PFSK-1 (cell line): Measurements from ENCODE around the gene LRRIQ3.

Experiments
- FOXP2 ChIP-seq: optimal IDR thresholded peaks from 2 replicates; pipeline ENCODE3; 2011; ENCODE audit warnings: borderline replicate concordance, control low read depth, inconsistent platforms; ENCODE audit not compliant: insufficient read depth; ENCODE audit errors: extremely low read length, extremely low read depth
- POLR2AphosphoS5 ChIP-seq: IDR thresholded peaks from 2 replicates; pipeline ENCODE4 v1.6.1; 2012; ENCODE audit warnings: low read depth, mild to moderate bottlenecking, control low read depth, low read length, moderate library complexity
- SIN3A ChIP-seq: IDR thresholded peaks from 2 replicates; pipeline ENCODE4 v1.6.1; 2012; ENCODE audit warnings: mild to moderate bottlenecking, low read length, moderate library complexity, borderline replicate concordance; ENCODE audit not compliant: insufficient read depth
- TAF1 ChIP-seq: IDR thresholded peaks from 2 replicates; pipeline ENCODE4 v1.6.1; 2012; ENCODE audit warnings: low read length, control low read depth, borderline replicate concordance; ENCODE audit not compliant: insufficient read depth
- TF ChIP-seq, protein P1 (sequence below), 2 experiments: IDR thresholded peaks; 2 replicates each; pipeline versions ENCODE4 v1.6.1 to v1.8.0; 2011 to 2012; ENCODE audit warnings: low read depth in 2 of 2, low read length in 2 of 2, control low read depth in 1 of 2, inconsistent platforms in 1 of 2, mild to moderate bottlenecking in 1 of 2, moderate library complexity in 1 of 2; ENCODE audit not compliant: insufficient read depth in 1 of 2

LRRIQ3 gene

DNA sequence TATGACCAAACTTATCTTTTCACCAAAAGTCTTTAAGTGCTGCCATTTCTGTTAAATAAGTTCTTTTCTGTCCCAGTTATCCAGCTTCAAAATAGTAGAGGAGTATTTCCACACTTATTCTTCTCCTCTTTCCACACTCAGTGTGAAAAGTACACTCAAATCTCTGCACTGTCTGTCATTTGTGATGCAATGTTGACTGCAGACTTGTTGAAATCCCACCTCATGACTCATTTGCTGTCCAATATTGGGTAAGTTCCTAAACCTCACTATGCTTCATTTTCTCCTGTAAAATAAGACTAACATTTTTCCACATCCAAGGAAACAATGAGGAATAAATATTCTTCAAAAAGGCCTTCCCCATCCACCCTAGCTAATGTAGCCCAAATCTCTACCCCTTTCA is 17.5 kb downstream of the LRRIQ3 start:
- TF ChIP-seq SIN3A (no peak), TAF1 (no peak), POLR2AphosphoS5 (no peak), FOXP2 (no peak)
- TF ChIP-seq, protein P1, sequence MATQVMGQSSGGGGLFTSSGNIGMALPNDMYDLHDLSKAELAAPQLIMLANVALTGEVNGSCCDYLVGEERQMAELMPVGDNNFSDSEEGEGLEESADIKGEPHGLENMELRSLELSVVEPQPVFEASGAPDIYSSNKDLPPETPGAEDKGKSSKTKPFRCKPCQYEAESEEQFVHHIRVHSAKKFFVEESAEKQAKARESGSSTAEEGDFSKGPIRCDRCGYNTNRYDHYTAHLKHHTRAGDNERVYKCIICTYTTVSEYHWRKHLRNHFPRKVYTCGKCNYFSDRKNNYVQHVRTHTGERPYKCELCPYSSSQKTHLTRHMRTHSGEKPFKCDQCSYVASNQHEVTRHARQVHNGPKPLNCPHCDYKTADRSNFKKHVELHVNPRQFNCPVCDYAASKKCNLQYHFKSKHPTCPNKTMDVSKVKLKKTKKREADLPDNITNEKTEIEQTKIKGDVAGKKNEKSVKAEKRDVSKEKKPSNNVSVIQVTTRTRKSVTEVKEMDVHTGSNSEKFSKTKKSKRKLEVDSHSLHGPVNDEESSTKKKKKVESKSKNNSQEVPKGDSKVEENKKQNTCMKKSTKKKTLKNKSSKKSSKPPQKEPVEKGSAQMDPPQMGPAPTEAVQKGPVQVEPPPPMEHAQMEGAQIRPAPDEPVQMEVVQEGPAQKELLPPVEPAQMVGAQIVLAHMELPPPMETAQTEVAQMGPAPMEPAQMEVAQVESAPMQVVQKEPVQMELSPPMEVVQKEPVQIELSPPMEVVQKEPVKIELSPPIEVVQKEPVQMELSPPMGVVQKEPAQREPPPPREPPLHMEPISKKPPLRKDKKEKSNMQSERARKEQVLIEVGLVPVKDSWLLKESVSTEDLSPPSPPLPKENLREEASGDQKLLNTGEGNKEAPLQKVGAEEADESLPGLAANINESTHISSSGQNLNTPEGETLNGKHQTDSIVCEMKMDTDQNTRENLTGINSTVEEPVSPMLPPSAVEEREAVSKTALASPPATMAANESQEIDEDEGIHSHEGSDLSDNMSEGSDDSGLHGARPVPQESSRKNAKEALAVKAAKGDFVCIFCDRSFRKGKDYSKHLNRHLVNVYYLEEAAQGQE (IDR thresholded peaks at IDR 0.05; ENCODE audit: insufficient read depth in 1 of 2, low read depth in 2 of 2, low read length in 2 of 2), result no peak

GRCh38 chr1:74162333-74162732 is 35.6 kb downstream of the LRRIQ3 start:
- TF ChIP-seq, protein P1 (IDR thresholded peaks at IDR 0.05; ENCODE audit: insufficient read depth in 1 of 2, low read depth in 2 of 2, low read length in 2 of 2), result no peak
- TF ChIP-seq TAF1 (no peak), POLR2AphosphoS5 (no peak), FOXP2 (no peak), SIN3A (no peak)

DNA sequence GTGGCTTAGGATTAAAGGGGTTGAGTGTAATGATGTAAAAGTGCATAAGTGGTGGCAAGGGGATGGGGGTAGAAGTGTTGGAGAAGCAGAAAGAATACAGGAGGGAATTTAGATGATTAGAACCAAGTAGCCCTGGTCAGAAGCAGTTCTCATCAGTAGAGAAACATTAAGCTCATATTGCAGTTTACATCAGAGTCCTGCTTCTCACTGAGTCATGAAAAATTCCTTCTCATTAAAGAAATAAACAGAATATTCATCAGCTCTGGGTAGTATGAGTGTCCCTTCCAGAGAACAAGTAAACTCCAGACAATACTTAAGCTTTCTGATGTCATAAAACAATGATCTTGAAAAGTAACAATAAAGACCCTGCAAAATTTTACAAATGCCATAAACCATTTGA is 36.5 kb downstream of the LRRIQ3 start:
- TF ChIP-seq POLR2AphosphoS5 (no peak), FOXP2 (no peak), SIN3A (no peak), TAF1 (no peak)
- TF ChIP-seq, protein P1 (IDR thresholded peaks at IDR 0.05; ENCODE audit: insufficient read depth in 1 of 2, low read depth in 2 of 2, low read length in 2 of 2), result no peak

GRCh38 chr1:74160046-74160445 is 37.9 kb downstream of the LRRIQ3 start:
- TF ChIP-seq, protein P1 (IDR thresholded peaks at IDR 0.05; ENCODE audit: insufficient read depth in 1 of 2, low read depth in 2 of 2, low read length in 2 of 2), result no peak
- TF ChIP-seq SIN3A, result no peak
- no peak for TF ChIP-seq TAF1
- TF ChIP-seq POLR2AphosphoS5, result no peak
- TF ChIP-seq FOXP2, result no peak

DNA sequence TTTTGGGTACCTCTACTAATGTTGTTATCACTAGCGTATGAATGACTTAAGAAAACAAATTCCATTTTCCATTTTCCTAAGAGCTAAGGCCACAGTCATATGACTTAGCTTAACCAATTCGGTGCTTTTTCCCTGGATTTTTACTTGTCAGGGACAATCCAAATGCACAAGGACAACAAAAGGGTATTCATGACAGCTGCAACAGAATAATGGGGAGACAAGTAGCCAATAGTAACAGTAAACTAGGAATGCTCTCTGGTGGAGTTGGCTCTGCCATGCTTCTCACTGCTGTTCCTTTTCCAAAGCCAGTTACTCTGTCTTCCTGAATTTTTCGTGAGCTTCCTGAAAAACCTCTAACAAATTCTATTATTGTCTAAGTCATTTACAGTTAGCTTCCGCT is 52.9 kb downstream of the LRRIQ3 start:
- TF ChIP-seq TAF1, result no peak
- TF ChIP-seq FOXP2, result no peak
- TF ChIP-seq SIN3A, result no peak
- no peak for TF ChIP-seq POLR2AphosphoS5
- TF ChIP-seq, protein P1 (IDR thresholded peaks at IDR 0.05; ENCODE audit: insufficient read depth in 1 of 2, low read depth in 2 of 2, low read length in 2 of 2), result no peak
